IPS-20b (cell line): Measurements from ENCODE around the gene FOXJ3.

Source experiments
- H3K27ac ChIP-seq: one replicate; pipeline ENCODE4 v1.5.1; 2013; ENCODE audit warnings: low read length
- H3K27me3 ChIP-seq: 2 replicates; pipeline ENCODE4 v1.6.1; 2013; ENCODE audit warnings: mild to moderate bottlenecking, low read length, inconsistent platforms; ENCODE audit not compliant: insufficient read depth
- H3K36me3 ChIP-seq: 2 replicates; pipeline ENCODE4 v1.6.1; 2013; ENCODE audit warnings: low read depth, mild to moderate bottlenecking, inconsistent platforms, low read length, moderate library complexity; ENCODE audit not compliant: insufficient read depth
- H3K4me1 ChIP-seq: 2 replicates; pipeline ENCODE4 v1.6.1; 2013; ENCODE audit warnings: mild to moderate bottlenecking, control low read depth, inconsistent platforms, low read length, moderate library complexity; ENCODE audit not compliant: insufficient read depth
- H3K4me3 ChIP-seq: 2 replicates; pipeline ENCODE4 v1.5.1; 2013; ENCODE audit warnings: mild to moderate bottlenecking, low read length, inconsistent platforms
- H3K9ac ChIP-seq: 2 replicates; pipeline ENCODE4 v1.6.1; 2013; ENCODE audit warnings: low read depth, mild to moderate bottlenecking, inconsistent platforms, low read length, moderate library complexity
- H3K9me3 ChIP-seq: 2 replicates; pipeline ENCODE4 v1.6.1; 2013; ENCODE audit warnings: mild to moderate bottlenecking, low read depth, low read length, inconsistent platforms; ENCODE audit not compliant: insufficient read depth

FOXJ3 gene

DNA sequence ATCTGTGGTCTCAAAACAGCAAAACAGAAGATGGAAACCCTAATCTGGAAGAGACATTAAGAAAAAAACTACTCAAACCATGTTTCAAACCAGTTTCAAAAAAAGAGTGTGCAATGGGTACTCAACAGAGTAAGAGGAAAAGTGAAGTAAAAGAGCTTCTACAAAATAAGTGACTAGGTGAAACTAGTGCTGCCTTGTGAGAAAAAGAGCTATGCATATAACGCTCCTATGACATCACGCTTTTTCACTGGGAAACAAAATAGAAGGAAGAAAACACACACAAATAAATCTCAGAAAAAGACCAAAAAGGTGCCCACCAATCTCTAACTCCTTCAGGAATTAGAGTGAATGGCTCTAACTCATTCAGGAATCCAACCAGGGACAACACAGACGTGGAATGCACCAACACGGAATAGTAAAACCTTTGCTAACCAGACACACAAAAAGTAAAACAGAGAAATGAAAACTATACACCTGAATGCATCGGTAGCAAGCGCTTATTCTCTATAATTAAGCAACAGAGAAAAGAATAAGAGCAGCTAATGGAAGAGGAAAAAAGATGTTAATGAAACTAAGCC is 1.3 kb downstream of the FOXJ3 start:
- H3K4me1 ChIP-seq: peaks cover 12% of the 10 kb centered on the region; the same call in 1 of the 2 replicates

DNA sequence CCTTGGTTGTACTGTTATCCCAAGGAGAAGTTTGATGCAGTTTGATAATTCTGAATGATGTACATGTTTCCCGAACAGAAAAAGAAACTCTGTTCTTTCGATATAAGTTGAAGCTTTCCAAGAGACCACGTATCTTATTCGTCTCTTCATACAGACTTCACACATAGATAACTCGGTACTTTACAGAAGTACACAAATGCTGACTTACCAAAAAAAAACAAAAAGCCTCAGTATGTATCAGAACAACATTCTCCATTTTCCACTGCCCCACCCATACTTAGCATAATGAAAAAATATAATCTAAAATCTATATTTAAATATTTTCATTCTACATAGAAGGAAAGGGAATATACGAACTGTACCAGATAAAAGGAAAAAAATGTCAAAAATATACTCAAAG is 2.2 kb downstream of the FOXJ3 start:
- Histone ChIP-seq H3K9me3 (no peaks in the 10 kb centered on the region), H3K36me3 (no peaks in the 10 kb centered on the region), H3K27me3 (no peaks in the 10 kb centered on the region), H3K4me3 (peak overlapping the region; percentile 98), H3K27ac (no peak overlapping the region), H3K9ac (peak overlapping the region; percentile 92; the same call in 1 of the 2 replicates), H3K4me1 (peaks cover 12% of the 10 kb centered on the region; the same call in 1 of the 2 replicates)

More for the DNA sequence above, 1.3 kb downstream of the FOXJ3 start:
- no peaks in the 10 kb centered on the region for H3K9me3 ChIP-seq
- peak overlapping the region; percentile 98 for H3K4me3 ChIP-seq
- peak overlapping the region; percentile 92 for H3K9ac ChIP-seq
- peak overlapping the region; percentile 83 for H3K27ac ChIP-seq
- no peaks in the 10 kb centered on the region for H3K27me3 ChIP-seq
- no peaks in the 10 kb centered on the region for H3K36me3 ChIP-seq

DNA sequence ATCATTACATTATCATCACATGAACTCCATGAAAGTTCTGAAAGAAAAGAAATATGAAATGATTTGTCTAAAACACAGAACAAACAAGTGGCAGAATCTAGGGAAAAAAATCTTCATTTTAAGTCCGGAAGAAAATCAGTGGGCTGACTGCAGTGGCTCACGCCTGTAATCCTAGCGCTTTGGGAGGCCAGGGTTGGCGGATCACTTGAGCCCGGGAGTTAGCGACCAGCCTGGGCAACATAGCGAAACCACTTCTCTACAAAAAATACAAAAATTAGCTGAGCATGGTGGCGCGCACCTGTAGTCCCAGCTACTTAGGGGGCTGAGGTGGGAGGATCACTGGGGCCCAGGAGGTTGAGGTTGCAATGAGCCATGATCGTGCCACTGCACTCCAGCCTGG is 4.8 kb downstream of the FOXJ3 start:
- no peaks in the 10 kb centered on the region for H3K27me3 ChIP-seq
- H3K4me3 ChIP-seq: no peak overlapping the region
- no peak overlapping the region for H3K9ac ChIP-seq
- peaks cover 6% of the 10 kb centered on the region; the same call in 1 of the 2 replicates for H3K4me1 ChIP-seq
- no peaks in the 10 kb centered on the region for H3K36me3 ChIP-seq
- H3K27ac ChIP-seq: no peak overlapping the region
- no peaks in the 10 kb centered on the region for H3K9me3 ChIP-seq

DNA sequence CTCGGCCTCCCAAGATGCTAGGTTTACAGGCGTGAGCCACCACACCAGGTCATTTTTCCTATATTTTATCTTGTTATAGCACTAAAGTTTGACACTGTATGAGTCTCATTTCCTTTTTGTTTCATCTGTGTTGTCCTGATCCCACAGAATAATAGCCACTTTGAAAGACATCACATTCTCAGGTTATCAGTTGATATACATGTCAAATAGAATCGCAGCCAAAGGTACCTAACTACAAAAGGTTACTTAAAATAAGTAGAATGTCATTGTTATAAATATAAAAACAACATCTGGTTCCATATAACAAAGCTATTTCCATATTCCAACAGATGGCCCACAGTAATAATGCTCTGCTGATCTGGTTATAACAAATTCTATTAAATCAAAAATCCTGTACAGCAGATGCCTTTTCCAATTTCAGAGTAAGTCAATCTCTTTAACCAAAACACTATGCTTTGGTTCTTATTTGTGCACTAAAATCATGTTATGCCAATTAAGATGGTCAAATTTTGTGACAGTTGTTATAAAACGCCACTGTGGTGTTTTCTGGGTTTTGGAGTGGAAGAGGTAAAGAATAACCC is 6.0 kb downstream of the FOXJ3 start:
- Histone ChIP-seq H3K9ac (no peak overlapping the region), H3K27ac (no peak overlapping the region), H3K4me1 (peaks cover 6% of the 10 kb centered on the region; the same call in 1 of the 2 replicates), H3K36me3 (no peaks in the 10 kb centered on the region), H3K27me3 (no peaks in the 10 kb centered on the region), H3K9me3 (no peaks in the 10 kb centered on the region), H3K4me3 (no peak overlapping the region)

DNA sequence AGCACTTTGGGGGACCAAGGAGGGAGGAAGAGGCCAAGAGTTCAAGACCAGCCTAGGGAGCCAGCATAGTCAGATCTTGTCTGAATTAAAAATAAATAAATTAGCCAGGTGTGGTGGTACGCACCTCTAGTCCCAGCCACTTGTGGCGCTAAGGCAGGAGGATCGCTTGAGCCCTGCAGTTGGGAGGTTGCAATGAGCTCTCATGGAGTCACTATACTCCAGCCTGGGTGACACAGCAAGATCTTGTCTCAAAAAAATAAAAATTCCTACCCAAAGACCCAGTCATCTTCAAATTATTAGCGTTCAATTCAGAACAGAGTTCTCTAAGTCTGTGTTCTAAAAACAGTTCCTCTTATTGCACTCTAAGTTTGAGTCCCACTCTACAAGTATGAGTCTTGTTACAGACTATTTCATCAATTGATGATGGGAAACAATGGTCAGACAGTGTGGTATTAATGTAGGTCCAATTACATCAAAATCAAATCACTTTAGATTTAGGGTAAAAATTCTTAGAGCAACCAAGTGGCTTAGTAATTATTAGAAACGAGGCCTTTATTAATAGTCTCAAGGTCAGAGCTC is 6.9 kb downstream of the FOXJ3 start:
- no peaks in the 10 kb centered on the region for H3K9me3 ChIP-seq
- H3K4me1 ChIP-seq: peaks cover 1% of the 10 kb centered on the region; the same call in 1 of the 2 replicates

DNA sequence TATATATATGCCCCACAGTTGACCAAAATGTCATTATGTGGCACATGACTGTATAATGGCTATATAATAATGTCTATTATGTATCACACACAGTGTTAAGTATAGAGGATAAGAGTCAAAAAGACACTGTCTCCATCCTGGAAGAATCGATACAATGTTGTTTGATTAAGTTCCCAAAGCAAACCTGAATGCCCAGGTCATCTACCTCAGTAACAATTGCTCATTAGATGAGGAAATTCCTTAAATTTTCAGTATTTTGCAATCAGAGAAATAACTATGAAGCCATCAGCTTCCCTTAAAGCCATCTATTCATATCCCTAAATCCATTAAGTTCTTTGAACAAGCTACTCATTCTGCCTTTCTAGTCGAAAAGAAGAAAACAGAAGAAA is 10.0 kb downstream of the FOXJ3 start:
- H3K4me1 ChIP-seq: peaks cover 4% of the 10 kb centered on the region
- H3K27me3 ChIP-seq: no peaks in the 10 kb centered on the region
- no peak overlapping the region for H3K9ac ChIP-seq
- H3K27ac ChIP-seq: no peak overlapping the region
- no peaks in the 10 kb centered on the region for H3K9me3 ChIP-seq
- H3K36me3 ChIP-seq: peaks cover 4% of the 10 kb centered on the region
- H3K4me3 ChIP-seq: no peak overlapping the region

More for the DNA sequence above, 6.9 kb downstream of the FOXJ3 start:
- H3K27me3 ChIP-seq: no peaks in the 10 kb centered on the region
- H3K27ac ChIP-seq: no peak overlapping the region
- H3K9ac ChIP-seq: no peak overlapping the region
- no peak overlapping the region for H3K4me3 ChIP-seq
- peaks cover 4% of the 10 kb centered on the region for H3K36me3 ChIP-seq

DNA sequence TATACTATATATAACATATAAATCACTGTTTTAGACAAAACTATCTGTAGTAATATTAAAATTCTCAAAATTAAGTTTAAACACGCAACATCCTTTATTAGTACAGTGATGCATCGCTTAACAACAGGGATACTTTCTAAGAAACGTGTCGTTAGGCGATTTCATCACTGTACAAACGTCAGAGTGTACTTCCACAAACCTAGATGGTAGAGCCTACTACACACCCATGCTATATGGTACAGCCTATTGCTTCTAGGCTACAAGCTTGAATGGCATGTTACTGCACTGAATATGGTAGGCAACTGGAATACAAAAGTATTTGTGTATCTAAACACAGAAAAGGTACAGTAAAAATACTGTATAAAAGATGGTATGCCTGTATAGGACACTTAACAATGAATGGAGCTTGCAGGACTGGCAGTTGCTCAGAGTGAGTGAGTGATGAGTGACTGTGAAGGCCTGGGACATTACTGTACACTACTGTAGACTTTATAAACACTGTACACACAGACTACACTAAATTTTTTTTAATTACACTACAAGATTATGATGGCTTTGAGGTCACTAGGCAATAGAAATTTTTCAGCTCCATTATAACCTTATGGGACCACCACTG is 10.5 kb downstream of the FOXJ3 start:
- peaks cover 4% of the 10 kb centered on the region for H3K36me3 ChIP-seq
- no peaks in the 10 kb centered on the region for H3K27me3 ChIP-seq
- H3K4me3 ChIP-seq: no peak overlapping the region
- H3K9me3 ChIP-seq: no peaks in the 10 kb centered on the region
- H3K9ac ChIP-seq: no peak overlapping the region
- H3K4me1 ChIP-seq: peaks cover 4% of the 10 kb centered on the region
- no peak overlapping the region for H3K27ac ChIP-seq

DNA sequence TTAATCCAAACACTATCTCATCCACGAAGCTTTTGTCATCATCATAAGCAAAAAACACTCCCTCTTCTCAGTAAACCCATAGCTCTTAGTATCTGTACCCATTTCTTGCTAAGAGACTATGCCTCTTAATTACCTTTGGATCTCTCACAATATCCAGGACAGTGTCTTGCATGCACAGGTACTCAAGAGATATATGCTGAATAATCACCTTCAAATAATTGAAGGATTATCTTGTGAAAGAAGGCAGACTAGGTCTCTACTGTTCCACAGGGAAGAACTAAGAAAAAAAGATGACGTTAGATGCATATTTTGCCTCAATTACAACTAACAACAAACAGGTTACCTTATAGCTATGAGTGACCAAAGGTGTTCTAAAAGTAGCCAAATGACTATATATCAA is 11.5 kb downstream of the FOXJ3 start:
- H3K27ac ChIP-seq: no peak overlapping the region
- H3K4me1 ChIP-seq: peaks cover 4% of the 10 kb centered on the region
- no peaks in the 10 kb centered on the region for H3K9me3 ChIP-seq
- no peak overlapping the region for H3K4me3 ChIP-seq
- peaks cover 4% of the 10 kb centered on the region for H3K36me3 ChIP-seq
- no peaks in the 10 kb centered on the region for H3K27me3 ChIP-seq
- no peak overlapping the region for H3K9ac ChIP-seq

DNA sequence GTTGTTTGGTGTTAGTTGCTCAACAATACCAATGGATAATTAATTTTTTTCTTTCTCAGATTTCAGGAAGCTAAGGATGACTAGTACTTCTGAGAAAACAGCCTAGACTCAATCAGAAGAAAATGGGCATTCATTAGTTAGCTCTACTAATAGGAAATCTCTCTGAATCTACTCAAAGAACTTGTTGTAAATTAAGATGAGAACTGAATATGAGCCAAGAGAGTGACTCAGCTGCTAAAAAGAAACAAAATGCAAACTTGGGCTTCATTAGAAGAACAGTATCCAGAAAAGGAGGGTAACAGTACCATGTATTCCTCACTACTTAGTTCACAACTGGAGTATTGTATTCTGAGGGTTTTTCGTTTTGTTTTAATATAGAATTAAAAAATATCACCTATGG is 12.5 kb downstream of the FOXJ3 start:
- Histone ChIP-seq H3K4me1 (peaks cover 4% of the 10 kb centered on the region), H3K27me3 (no peaks in the 10 kb centered on the region), H3K9ac (no peak overlapping the region), H3K36me3 (peaks cover 4% of the 10 kb centered on the region), H3K4me3 (no peak overlapping the region), H3K9me3 (no peaks in the 10 kb centered on the region), H3K27ac (no peak overlapping the region)

DNA sequence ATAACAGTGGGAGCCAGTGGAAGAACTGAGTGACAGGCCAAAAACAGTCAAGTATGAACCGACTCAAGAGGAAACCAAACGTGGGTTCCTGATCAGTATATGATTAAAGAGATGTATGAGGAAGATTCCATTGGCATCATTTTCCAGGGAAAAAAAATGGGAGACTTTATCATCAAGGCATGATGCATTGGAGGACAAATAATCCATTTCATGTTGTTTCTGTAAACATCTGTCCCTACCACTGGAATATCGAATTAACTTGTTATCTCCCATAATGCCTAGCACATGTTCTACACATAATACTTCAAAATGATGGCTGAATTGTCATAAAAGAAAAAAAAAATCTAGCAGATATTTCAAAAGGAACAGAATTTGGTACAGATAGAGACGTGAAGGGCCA is 13.3 kb downstream of the FOXJ3 start:
- Histone ChIP-seq H3K9me3 (no peaks in the 10 kb centered on the region), H3K4me3 (no peak overlapping the region), H3K27ac (no peak overlapping the region), H3K27me3 (no peaks in the 10 kb centered on the region), H3K36me3 (peaks cover 4% of the 10 kb centered on the region), H3K9ac (0 out of 2 replicates have a peak overlapping the region, but pooled peaks have one; percentile 9), H3K4me1 (peaks cover 4% of the 10 kb centered on the region)

DNA sequence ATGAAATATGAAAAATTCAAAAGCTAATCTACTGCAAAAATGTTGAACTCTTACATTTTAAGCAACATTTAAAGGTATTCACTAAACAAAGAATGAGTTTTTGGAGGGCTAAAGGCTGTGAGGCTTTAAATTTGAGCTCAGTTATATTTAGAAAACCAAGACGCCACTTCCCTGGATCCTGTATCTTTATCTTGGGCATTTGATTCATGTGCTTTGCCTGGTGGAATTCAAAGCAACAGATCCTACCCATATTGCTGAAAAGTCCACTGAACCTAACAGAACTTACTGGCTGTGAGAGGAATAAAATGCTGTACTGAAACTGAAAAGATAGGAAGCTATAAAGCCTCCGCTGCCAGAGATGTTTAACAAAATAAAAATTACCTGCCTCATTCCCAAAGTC is 14.3 kb downstream of the FOXJ3 start:
- no peak overlapping the region for H3K9ac ChIP-seq

More for the DNA sequence above, 14.3 kb downstream of the FOXJ3 start:
- Histone ChIP-seq H3K36me3 (peaks cover 4% of the 10 kb centered on the region), H3K27me3 (no peaks in the 10 kb centered on the region), H3K4me1 (peaks cover 4% of the 10 kb centered on the region), H3K27ac (no peak overlapping the region), H3K4me3 (no peak overlapping the region), H3K9me3 (no peaks in the 10 kb centered on the region)
